Adrenal gland (tissue), 5 donors: ENCODE results near the gene SRMS.

Experiments used
- CTCF ChIP-seq, 6 experiments: fragments of 450-650 bp in 4 of 6; fragments of 200-600 bp in 2 of 6; sonication (generic) in 1 of 6; IDR thresholded peaks; 1 replicate in 5 of 6; 2 replicates in 1 of 6; pipeline versions ENCODE4 v1.5.1 to v1.8.0; 2016 to 2021; ENCODE audit warnings: antibody characterized with exemption in 6 of 6, mild to moderate bottlenecking in 2 of 6, moderate library complexity in 1 of 6
- POLR2A ChIP-seq, 2 donors: fragments of 450-650 bp; IDR thresholded peaks; one replicate each; pipeline ENCODE4 v1.6.1; 2017; ENCODE audit warnings: antibody characterized with exemption in 2 of 2, mild to moderate bottlenecking in 2 of 2, moderate library complexity in 1 of 2
- donor health status: DM: no; HTN: no; CAD: no.

- no peak for TF ChIP-seq CTCF (IDR thresholded peaks at IDR 0.05)
- TF ChIP-seq POLR2A (IDR thresholded peaks at IDR 0.05) = no peak
Observed at GRCh38 chr20:63544958-63545516, 2.5 kb downstream of the SRMS start.
